Measurements from ENCODE around the gene RAB20. TPM values are rescaled to one million over a fixed set of nuclear protein-coding genes. Genes with fewer than 3 reads are reported as not detected.

Gene RAB20
- total RNA-seq, 1 donor from 2014 or later: 2.6 TPM

DNA sequence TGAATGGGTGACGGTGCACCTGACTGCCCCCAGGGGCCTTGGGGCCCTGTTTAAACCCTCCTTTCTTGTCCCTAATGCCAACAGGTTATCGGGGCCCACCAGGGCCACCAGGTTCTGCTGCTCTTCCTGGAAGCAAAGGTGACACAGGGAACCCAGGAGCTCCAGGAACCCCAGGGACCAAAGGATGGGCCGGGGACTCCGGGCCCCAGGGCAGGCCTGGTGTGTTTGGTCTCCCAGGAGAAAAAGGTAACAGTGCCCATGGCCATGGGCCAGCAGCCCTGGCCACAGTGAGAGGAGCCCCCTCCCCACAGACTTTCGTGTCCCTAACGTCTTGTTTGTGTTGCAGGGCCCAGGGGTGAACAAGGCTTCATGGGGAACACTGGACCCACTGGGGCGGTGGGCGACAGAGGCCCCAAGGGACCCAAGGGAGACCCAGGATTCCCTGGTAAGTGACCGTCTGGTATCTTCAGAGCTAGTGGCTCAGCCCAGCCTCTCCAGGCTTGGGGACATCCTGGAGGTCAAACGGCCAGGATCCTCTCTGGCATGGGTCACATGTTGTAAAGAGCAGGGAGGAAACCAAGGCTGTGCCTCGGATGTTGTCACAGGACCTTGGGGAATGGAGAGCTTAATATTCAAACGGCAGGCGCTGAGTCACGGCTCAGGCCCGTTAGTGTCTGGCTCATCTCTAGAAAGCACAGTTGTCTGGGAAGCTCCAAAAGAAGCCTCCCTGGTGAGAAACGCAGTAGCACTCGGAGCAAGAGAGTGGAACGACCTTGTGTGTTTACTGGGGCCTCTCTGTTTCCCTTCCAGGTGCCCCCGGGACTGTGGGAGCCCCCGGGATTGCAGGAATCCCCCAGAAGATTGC is 58.3 kb downstream of the RAB20 start:
- H3K4me3 Mint-ChIP-seq (ENCODE audit: unreplicated experiment): peak overlapping the region; percentile 34
- peaks cover 56% of the 10 kb centered on the region for H3K36me3 ChIP-seq (ENCODE audit: insufficient read depth, low read length)
- H2AFZ ChIP-seq (ENCODE audit: low read depth, low read length): no peak overlapping the region
- TF ChIP-seq, protein P1, sequence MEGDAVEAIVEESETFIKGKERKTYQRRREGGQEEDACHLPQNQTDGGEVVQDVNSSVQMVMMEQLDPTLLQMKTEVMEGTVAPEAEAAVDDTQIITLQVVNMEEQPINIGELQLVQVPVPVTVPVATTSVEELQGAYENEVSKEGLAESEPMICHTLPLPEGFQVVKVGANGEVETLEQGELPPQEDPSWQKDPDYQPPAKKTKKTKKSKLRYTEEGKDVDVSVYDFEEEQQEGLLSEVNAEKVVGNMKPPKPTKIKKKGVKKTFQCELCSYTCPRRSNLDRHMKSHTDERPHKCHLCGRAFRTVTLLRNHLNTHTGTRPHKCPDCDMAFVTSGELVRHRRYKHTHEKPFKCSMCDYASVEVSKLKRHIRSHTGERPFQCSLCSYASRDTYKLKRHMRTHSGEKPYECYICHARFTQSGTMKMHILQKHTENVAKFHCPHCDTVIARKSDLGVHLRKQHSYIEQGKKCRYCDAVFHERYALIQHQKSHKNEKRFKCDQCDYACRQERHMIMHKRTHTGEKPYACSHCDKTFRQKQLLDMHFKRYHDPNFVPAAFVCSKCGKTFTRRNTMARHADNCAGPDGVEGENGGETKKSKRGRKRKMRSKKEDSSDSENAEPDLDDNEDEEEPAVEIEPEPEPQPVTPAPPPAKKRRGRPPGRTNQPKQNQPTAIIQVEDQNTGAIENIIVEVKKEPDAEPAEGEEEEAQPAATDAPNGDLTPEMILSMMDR (IDR thresholded peaks at IDR 0.05; ENCODE audit: insufficient read depth, low read depth, low read length): no peak
- TF ChIP-seq EZH2 (IDR thresholded peaks at IDR 0.05; ENCODE audit: insufficient read depth, low read length): no peak
- H4K20me1 ChIP-seq (ENCODE audit: insufficient read depth, low read length): peaks cover 51% of the 10 kb centered on the region
- H3K79me2 ChIP-seq (ENCODE audit: insufficient read depth, low read length): no peaks in the 10 kb centered on the region
- no peaks in the 10 kb centered on the region for H3K27me3 Mint-ChIP-seq (ENCODE audit: low read depth, unreplicated experiment)
- peaks cover 24% of the 10 kb centered on the region for H3K4me1 ChIP-seq (ENCODE audit: insufficient read depth, low read length)
- no peak for FAIRE-seq
- no peaks in the 10 kb centered on the region for H3K9me3 ChIP-seq (ENCODE audit: insufficient read depth, low read depth, low read length)
- H3K27me3 ChIP-seq (ENCODE audit: insufficient read depth, low read length): no peaks in the 10 kb centered on the region
- H3K9me3 Mint-ChIP-seq (ENCODE audit: unreplicated experiment): peaks cover 3% of the 10 kb centered on the region
- no peak for DNase-seq (ENCODE audit: low read depth)
- H3K27ac ChIP-seq (ENCODE audit: low read depth, low read length): peak overlapping the region; percentile 23
- H3K9ac ChIP-seq (ENCODE audit: low read length): peak overlapping the region; percentile 16
- no peak overlapping the region for H3K4me2 ChIP-seq (ENCODE audit: low read length)
- H3K36me3 Mint-ChIP-seq (ENCODE audit: low read depth, unreplicated experiment): peaks cover 66% of the 10 kb centered on the region
- H3K4me1 Mint-ChIP-seq (ENCODE audit: low read depth, unreplicated experiment): peaks cover 24% of the 10 kb centered on the region
- no peak overlapping the region for H3K4me3 ChIP-seq (ENCODE audit: insufficient read depth, low read depth, low read length)
- H3K27ac Mint-ChIP-seq (ENCODE audit: unreplicated experiment): no peak overlapping the region

DNA sequence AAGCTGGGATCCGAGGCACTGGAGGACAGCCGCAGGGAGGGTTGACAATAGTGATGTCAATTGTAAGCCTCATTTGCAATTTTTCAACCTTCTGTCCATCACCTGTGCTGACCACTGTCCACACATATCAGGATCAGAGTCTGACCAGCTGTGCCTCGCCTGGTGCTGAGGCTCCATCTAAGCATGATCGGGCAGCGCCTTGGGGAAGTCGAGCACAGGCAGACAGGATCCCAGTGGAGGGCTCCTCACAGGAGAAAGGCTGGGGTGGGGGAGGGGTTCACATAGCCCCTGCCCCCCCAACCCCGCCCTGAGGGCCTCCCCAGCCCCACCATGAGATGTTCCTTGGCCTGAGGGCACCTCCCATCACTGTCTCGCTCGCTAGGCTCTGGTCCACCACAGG is 60.3 kb downstream of the RAB20 start:
- H3K4me1 ChIP-seq (ENCODE audit: insufficient read depth, low read length): peaks cover 26% of the 10 kb centered on the region
- FAIRE-seq (no peak), DNase-seq (ENCODE audit: low read depth) (no peak)
- no peak overlapping the region for H3K4me2 ChIP-seq (ENCODE audit: low read length)
- no peaks in the 10 kb centered on the region for H3K79me2 ChIP-seq (ENCODE audit: insufficient read depth, low read length)
- H3K27ac Mint-ChIP-seq (ENCODE audit: unreplicated experiment): no peak overlapping the region
- no peak overlapping the region for H3K27ac ChIP-seq (ENCODE audit: low read depth, low read length)
- TF ChIP-seq EZH2 (IDR thresholded peaks at IDR 0.05; ENCODE audit: insufficient read depth, low read length): no peak
- TF ChIP-seq, protein P1 (IDR thresholded peaks at IDR 0.05; ENCODE audit: insufficient read depth, low read depth, low read length): no peak
- H3K9ac ChIP-seq (ENCODE audit: low read length): no peak overlapping the region
- no peaks in the 10 kb centered on the region for H3K27me3 Mint-ChIP-seq (ENCODE audit: low read depth, unreplicated experiment)
- no peaks in the 10 kb centered on the region for H3K9me3 ChIP-seq (ENCODE audit: insufficient read depth, low read depth, low read length)
- no peak overlapping the region for H3K4me3 Mint-ChIP-seq (ENCODE audit: unreplicated experiment)
- H3K36me3 Mint-ChIP-seq (ENCODE audit: low read depth, unreplicated experiment): peaks cover 67% of the 10 kb centered on the region
- H2AFZ ChIP-seq (ENCODE audit: low read depth, low read length): no peak overlapping the region
- H3K4me1 Mint-ChIP-seq (ENCODE audit: low read depth, unreplicated experiment): peaks cover 20% of the 10 kb centered on the region
- peaks cover 3% of the 10 kb centered on the region for H3K9me3 Mint-ChIP-seq (ENCODE audit: unreplicated experiment)
- H4K20me1 ChIP-seq (ENCODE audit: insufficient read depth, low read length): peaks cover 43% of the 10 kb centered on the region
- peaks cover 59% of the 10 kb centered on the region for H3K36me3 ChIP-seq (ENCODE audit: insufficient read depth, low read length)
- H3K27me3 ChIP-seq (ENCODE audit: insufficient read depth, low read length): no peaks in the 10 kb centered on the region
- H3K4me3 ChIP-seq (ENCODE audit: insufficient read depth, low read depth, low read length): no peak overlapping the region

DNA sequence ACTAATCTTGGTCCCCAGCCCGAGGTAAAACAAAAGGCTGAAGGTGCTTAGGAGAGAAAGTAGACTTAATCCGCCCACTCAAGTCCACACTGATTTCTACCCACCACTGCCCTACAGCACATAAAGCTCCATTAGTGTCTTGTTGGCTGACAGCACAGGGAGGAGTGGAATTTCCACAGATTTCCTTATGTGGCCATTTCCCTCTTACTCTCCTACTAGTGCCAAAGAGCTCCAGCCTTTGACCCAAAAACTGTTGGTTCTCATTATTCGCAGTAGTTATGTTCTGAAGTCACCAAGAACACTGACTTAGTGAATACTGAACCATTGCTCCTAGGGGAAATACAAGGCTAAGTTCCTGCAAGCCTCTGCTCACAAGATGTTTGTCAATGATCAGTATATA is 61.2 kb downstream of the RAB20 start:
- Histone ChIP-seq H3K79me2 (ENCODE audit: insufficient read depth, low read length) (no peaks in the 10 kb centered on the region), H2AFZ (ENCODE audit: low read depth, low read length) (no peak overlapping the region), H3K27me3 (ENCODE audit: insufficient read depth, low read length) (no peaks in the 10 kb centered on the region), H3K4me3 (ENCODE audit: insufficient read depth, low read depth, low read length) (no peak overlapping the region), H4K20me1 (ENCODE audit: insufficient read depth, low read length) (peaks cover 41% of the 10 kb centered on the region), H3K9ac (ENCODE audit: low read length) (no peak overlapping the region), H3K27ac (ENCODE audit: low read depth, low read length) (peak overlapping the region; percentile 85), H3K9me3 (ENCODE audit: insufficient read depth, low read depth, low read length) (no peaks in the 10 kb centered on the region), H3K4me2 (ENCODE audit: low read length) (peak overlapping the region; percentile 63), H3K36me3 (ENCODE audit: insufficient read depth, low read length) (peaks cover 62% of the 10 kb centered on the region), H3K4me1 (ENCODE audit: insufficient read depth, low read length) (peaks cover 26% of the 10 kb centered on the region)
- peak overlapping the region; percentile 77 for H3K27ac Mint-ChIP-seq (ENCODE audit: unreplicated experiment)
- FAIRE-seq (no peak), DNase-seq (ENCODE audit: low read depth) (peak; percentile 23)
- TF ChIP-seq, protein P1 (IDR thresholded peaks at IDR 0.05; ENCODE audit: insufficient read depth, low read depth, low read length): no peak
- TF ChIP-seq EZH2 (IDR thresholded peaks at IDR 0.05; ENCODE audit: insufficient read depth, low read length): no peak
- peaks cover 59% of the 10 kb centered on the region for H3K36me3 Mint-ChIP-seq (ENCODE audit: low read depth, unreplicated experiment)
- no peaks in the 10 kb centered on the region for H3K27me3 Mint-ChIP-seq (ENCODE audit: low read depth, unreplicated experiment)
- H3K4me3 Mint-ChIP-seq (ENCODE audit: unreplicated experiment): no peak overlapping the region
- peaks cover 3% of the 10 kb centered on the region for H3K9me3 Mint-ChIP-seq (ENCODE audit: unreplicated experiment)
- peaks cover 20% of the 10 kb centered on the region for H3K4me1 Mint-ChIP-seq (ENCODE audit: low read depth, unreplicated experiment)

Measured in astrocyte (in vitro differentiated cells and primary cell).